HCT116 (cell line): ENCODE measurements around the gene CACNA1E.

Experiments
- CTCF ChIP-seq, 3 experiments: fragments of 200-600 bp in 1 of 3; sonication (generic) in 1 of 3; IDR thresholded peaks in 2 of 3; conservative IDR thresholded peaks in 1 of 3; 2 replicates each; pipeline ENCODE4 v1.5.1; 2012 to 2017; ENCODE audit warnings: low read depth in 2 of 3, low read length in 2 of 3, antibody characterized with exemption in 1 of 3, borderline replicate concordance in 1 of 3, control low read depth in 1 of 3, mild to moderate bottlenecking in 1 of 3, mixed read lengths in 1 of 3, mixed run types in 1 of 3, moderate library complexity in 1 of 3; ENCODE audit not compliant: insufficient read depth in 1 of 3
- EGR1 ChIP-seq: IDR thresholded peaks from 2 replicates; pipeline ENCODE4 v1.6.1; 2012; ENCODE audit warnings: low read depth
- MAX ChIP-seq: IDR thresholded peaks from 2 replicates; pipeline ENCODE4 v1.6.1; 2012
- POLR2A ChIP-seq: IDR thresholded peaks from 2 replicates; pipeline ENCODE4 v1.7.0; 2011; ENCODE audit warnings: borderline replicate concordance; ENCODE audit not compliant: insufficient read depth, insufficient read length; ENCODE audit errors: extremely low read depth
- POLR2AphosphoS5 ChIP-seq: IDR thresholded peaks from 2 replicates; pipeline ENCODE4 v1.6.1; 2011; ENCODE audit warnings: mild to moderate bottlenecking, low read depth, low read length, moderate library complexity
- RAD21 ChIP-seq: IDR thresholded peaks from 2 replicates; pipeline ENCODE4 v1.6.1; 2012; ENCODE audit warnings: low read depth, mild to moderate bottlenecking
- SIN3A ChIP-seq: IDR thresholded peaks from 2 replicates; pipeline ENCODE4 v1.6.1; 2012; ENCODE audit warnings: low read depth
- YY1 ChIP-seq: IDR thresholded peaks from 2 replicates; pipeline ENCODE4 v1.6.1; 2011; ENCODE audit warnings: low read length, low read depth, moderate library complexity, mild to moderate bottlenecking; ENCODE audit not compliant: insufficient replicate concordance; ENCODE audit errors: extremely low read depth
- ZBTB33 ChIP-seq: IDR thresholded peaks from 2 replicates; pipeline ENCODE4 v1.6.1; 2011; ENCODE audit warnings: mild to moderate bottlenecking, low read length, moderate library complexity; ENCODE audit not compliant: insufficient replicate concordance; ENCODE audit errors: extremely low read depth

- TF ChIP-seq POLR2A (no peak), CTCF (IDR thresholded peaks at IDR 0.05 in 2 of 3, conservative IDR thresholded peaks at IDR 0.05 in 1 of 3; ENCODE audit: borderline replicate concordance in 1 of 3, insufficient read depth in 1 of 3, low read depth in 2 of 3, low read length in 2 of 3) (no peak), MAX (no peak), POLR2AphosphoS5 (no peak), EGR1 (no peak), SIN3A (no peak), YY1 (no peak), ZBTB33 (no peak), RAD21 (no peak)
Observed at GRCh38 chr1:181680332-181680731, 197.0 kb downstream of the CACNA1E start.
